ENCODE results near the gene FOXP4. TPM values are rescaled to one million over a fixed set of nuclear protein-coding genes. Genes with fewer than 3 reads are reported as not detected.
A peak's percentile ranks its signal among the peaks of the same experiment; 100 is the strongest.

The FOXP4 gene
- total and polyA plus RNA-seq, 2 of the 13 experiments (the other 11 are each of a cell fraction or from before 2014, with no cell fraction given) = 11.0 to 12.4 TPM

GRCh38 chr6:41502917-41503671 lies 43.1 kb upstream of the FOXP4 start:
- ChIA-PET POLR2A (interaction anchor here (0.8 to 11.7 kb wide), 12 partner anchors 9 to 94 kb away, joined by 3 to 187 read pairs (median 6); no protein-coding TSS in a partner anchor), CTCF (ENCODE audit: low intra/inter-chr PET ratio, low total read pairs) (no interaction called here)
- Histone ChIP-seq H3K9me3 (ENCODE audit: low read length) (no peaks in the 10 kb centered on the region), H3K4me2 (ENCODE audit: low read depth, low read length) (peak overlapping the region; percentile 82), H3K79me2 (ENCODE audit: insufficient read depth, low read length) (no peaks in the 10 kb centered on the region), H3K27me3 (ENCODE audit: control insufficient read depth in 1 of 2, insufficient read depth in 2 of 2, low read length in 2 of 2) (no peaks in the 10 kb centered on the region; a peak in 1 of 5 replicates), H3K27ac (ENCODE audit: extremely low read length, insufficient read depth, low read length) (no peak overlapping the region), H3K4me3 (replicated peaks in 1 of 3; ENCODE audit: insufficient read depth in 1 of 3, low read depth in 2 of 3, low read length in 3 of 3) (peak overlapping the region; percentile 51 to 68 (median 67)), H3K9ac (ENCODE audit: insufficient read depth, low read depth, low read length) (peak overlapping the region; percentile 50), H3K4me1 (ENCODE audit: insufficient read depth, low read length) (peaks cover 77% of the 10 kb centered on the region), H4K20me1 (ENCODE audit: insufficient read depth, low read length) (no peaks in the 10 kb centered on the region), H3K36me3 (replicated peaks in 1 of 2; ENCODE audit: control insufficient read depth in 1 of 2, insufficient read depth in 2 of 2, low read length in 2 of 2) (no peaks in the 10 kb centered on the region), H2AFZ (ENCODE audit: low read length) (no peak overlapping the region)
- FAIRE-seq = no peak
- intact Hi-C loops (cut with micrococcal nuclease; ENCODE audit: unreplicated experiment) (no loop called here), in situ Hi-C loops (cut with HindIII; ENCODE audit: extremely low pct_ligation_motif_present, low pct_unique_long_range_greater_than_20kb) (no loop called here)
- DNase-seq (ENCODE audit: low spot score) = no peak
- TSS peak; percentile 60 for BruUV-seq (replicated peaks)
- WGBS (ENCODE audit: low lambda C conversion rate) = 11% methylated on average over 27 of the region's 27 CpGs
- no peak for ATAC-seq
- TF ChIP-seq ZNF12 (CRISPR knock-in tag; IDR thresholded peaks at IDR 0.05) (no peak), ZNF781 (CRISPR knock-in tag; IDR thresholded peaks at IDR 0.05; ENCODE audit: borderline replicate concordance, not compliant biosample characterization) (no peak), CREB3 (CRISPR knock-in tag; IDR thresholded peaks at IDR 0.05) (no peak), YY1 (IDR thresholded peaks at IDR 0.05; ENCODE audit: insufficient read depth, insufficient replicate concordance, low read depth, low read length) (no peak), ZNF205 (CRISPR knock-in tag; IDR thresholded peaks at IDR 0.05) (no peak), ZNF3 (CRISPR knock-in tag; IDR thresholded peaks at IDR 0.05) (no peak), HBP1 (CRISPR knock-in tag; IDR thresholded peaks at IDR 0.05; ENCODE audit: low read depth) (peak; percentile 63; the same call in 1 of the 2 replicates), LCORL (IDR thresholded peaks at IDR 0.05) (no peak), LCORL (CRISPR knock-in tag; IDR thresholded peaks at IDR 0.05) (no peak), RNF219 (CRISPR knock-in tag; IDR thresholded peaks at IDR 0.05) (no peak), ZNF224 (CRISPR knock-in tag; IDR thresholded peaks at IDR 0.05) (no peak), ZNF337 (CRISPR knock-in tag; IDR thresholded peaks at IDR 0.05; ENCODE audit: borderline replicate concordance, low read depth) (no peak), TBP (CRISPR knock-in tag; IDR thresholded peaks at IDR 0.05) (no peak), ELF3 (CRISPR knock-in tag; IDR thresholded peaks at IDR 0.05) (no peak), ZNF607 (CRISPR knock-in tag; IDR thresholded peaks at IDR 0.05; ENCODE audit: borderline replicate concordance) (no peak), TAF1 (CRISPR knock-in tag; IDR thresholded peaks at IDR 0.05) (peak; percentile 47; the same call in 1 of the 2 replicates), ZFX (CRISPR knock-in tag; IDR thresholded peaks at IDR 0.05; ENCODE audit: low read depth) (peak; percentile 81), HNF4G (IDR thresholded peaks at IDR 0.05; ENCODE audit: borderline replicate concordance, low read depth, low read length) (no peak), HNF4G (CRISPR knock-in tag; IDR thresholded peaks at IDR 0.05; ENCODE audit: borderline replicate concordance, low read depth) (no peak), PAX8 (CRISPR knock-in tag; IDR thresholded peaks at IDR 0.05; ENCODE audit: borderline replicate concordance) (no peak), TSC22D2 (CRISPR knock-in tag; IDR thresholded peaks at IDR 0.05; ENCODE audit: borderline replicate concordance) (no peak)

All from HepG2 (cell line).